ENCODE data around the gene BICRAL. TPM values are rescaled to one million over a fixed set of nuclear protein-coding genes. Genes with fewer than 3 reads are reported as not detected.

The BICRAL gene
- total and polyA plus RNA-seq, 2 of the 4 experiments (the other 2 are of a cell fraction): 4.0 to 6.1 TPM

- Histone ChIP-seq H3K4ac (ENCODE audit: low read depth, low read length) (no peak overlapping the region), H3K79me1 (ENCODE audit: low read depth in 1 of 2, low read length in 2 of 2) (peaks cover 0 to 11% of the 10 kb centered on the region in 2 experiments; a peak in 3 of 4 replicates), H3K9me3 (ENCODE audit: control insufficient read depth, insufficient read depth, low read length) (no peaks in the 10 kb centered on the region), H2BK120ac (ENCODE audit: low read depth, low read length) (no peak overlapping the region), H3K4me2 (ENCODE audit: low read depth, low read length) (no peak overlapping the region), H2AFZ (replicated peaks; ENCODE audit: low read length, poor library complexity) (no peak overlapping the region), H3K27ac (ENCODE audit: insufficient read depth, low read length) (no peak overlapping the region), H3K36me3 (ENCODE audit: control insufficient read depth, insufficient read depth, low read length) (peaks cover 2% of the 10 kb centered on the region; the same call in 1 of the 2 replicates), H3K9ac (ENCODE audit: low read depth, low read length) (no peak overlapping the region), H3K56ac (ENCODE audit: extremely low read depth, insufficient read depth, low read length) (no peak overlapping the region), H3K18ac (ENCODE audit: low read depth, low read length) (no peak overlapping the region), H2AK5ac (ENCODE audit: low read depth, low read length) (no peak overlapping the region), H4K5ac (ENCODE audit: low read depth, low read length) (no peak overlapping the region), H2AK9ac (replicated peaks; ENCODE audit: low read depth, low read length, poor library complexity) (no peak overlapping the region), H3K4me3 (ENCODE audit: insufficient read depth, low read depth, low read length) (no peak overlapping the region), H3K23ac (ENCODE audit: low read depth, low read length) (no peak overlapping the region), H2BK5ac (ENCODE audit: low read depth, low read length, poor library complexity, severe bottlenecking) (no peak overlapping the region), H3K4me1 (ENCODE audit: control insufficient read depth, insufficient read depth, low read length) (no peaks in the 10 kb centered on the region), H3K9me1 (ENCODE audit: insufficient read depth, low read length) (peaks cover 3% of the 10 kb centered on the region; the same call in 1 of the 2 replicates), H3K14ac (replicated peaks; ENCODE audit: low read depth, low read length) (no peak overlapping the region), H4K91ac (ENCODE audit: insufficient read depth, low read depth, low read length) (no peak overlapping the region), H4K8ac (ENCODE audit: low read depth in 2 of 2, low read length in 2 of 2) (no peak overlapping the region), H2BK15ac (ENCODE audit: low read depth, low read length) (no peak overlapping the region), H4K20me1 (ENCODE audit: insufficient read depth, low read length) (no peaks in the 10 kb centered on the region), H2BK20ac (ENCODE audit: low read depth, low read length) (no peak overlapping the region), H3K27me3 (ENCODE audit: control insufficient read depth, insufficient read depth, low read length) (no peaks in the 10 kb centered on the region)
- in situ Hi-C loops (cut with MboI; ENCODE audit: low sequenced_read_pairs) (no loop called here), dilution Hi-C loops (cut with HindIII; ENCODE audit: low sequenced_read_pairs, unreplicated experiment) (no loop called here), intact Hi-C loops (cut with micrococcal nuclease) (no loop called here)
- WGBS, 2 experiments (ENCODE audit: extremely low coverage in 2 of 2, insufficient read length in 1 of 2): 88% methylated on average over 4 of the region's 6 CpGs; no CpG with 5 or more reads in 1 of the 2 experiments
- no peak for DNase-seq
- TF ChIP-seq RCOR1 (IDR thresholded peaks at IDR 0.05; ENCODE audit: insufficient replicate concordance, low read length) (no peak), CEBPB (IDR thresholded peaks at IDR 0.05; ENCODE audit: low read depth, low read length) (no peak), NFE2L2 (IDR thresholded peaks at IDR 0.05; ENCODE audit: low read depth, low read length) (no peak), MAZ (IDR thresholded peaks at IDR 0.05; ENCODE audit: borderline replicate concordance, low read depth, low read length) (no peak), RAD21 (IDR thresholded peaks at IDR 0.05; ENCODE audit: low read length) (no peak), POLR2A (IDR thresholded peaks at IDR 0.05; ENCODE audit: low read depth, low read length) (no peak), CTCF (conservative IDR thresholded peaks at IDR 0.05; ENCODE audit: low read depth, low read length) (no peak), USF2 (IDR thresholded peaks at IDR 0.05; ENCODE audit: low read depth, low read length) (no peak), FOS (IDR thresholded peaks at IDR 0.05; ENCODE audit: low read depth, low read length) (no peak)
- no peak for ATAC-seq (ENCODE audit: low read depth)
- BruUV-seq (replicated peaks): no TSS peak
- POLR2A ChIA-PET (ENCODE audit: unreplicated experiment): no interaction called here
- CTCF ChIA-PET: no interaction called here
Observed at GRCh38 chr6:42845327-42845694, 63.5 kb downstream of the BICRAL start.
